Progenitor cell of endocrine pancreas (in vitro differentiated cells): Measurements from ENCODE around the gene APPL2. TPM values are rescaled to one million over a fixed set of nuclear protein-coding genes. Genes with fewer than 3 reads are reported as not detected.

ENCODE experiments used
- DNase-seq: peaks from one replicate; pipeline ENCODE4 v3.0.0; 2021; ENCODE audit warnings: low spot score; ENCODE audit not compliant: unreplicated experiment
- H3K27ac Mint-ChIP-seq: 2 replicates; pipeline ENCODE4 v1.8.0; 2021; ENCODE audit warnings: mild to moderate bottlenecking, moderate library complexity, mixed read lengths
- H3K27me3 Mint-ChIP-seq: 2 replicates; pipeline ENCODE4 v1.8.0; 2021; ENCODE audit warnings: mixed read lengths
- H3K36me3 Mint-ChIP-seq: 2 replicates; pipeline ENCODE4 v1.8.0; 2022; ENCODE audit warnings: mixed read lengths; ENCODE audit not compliant: insufficient read depth
- H3K4me1 Mint-ChIP-seq: 2 replicates; pipeline ENCODE4 v1.8.0; 2021; ENCODE audit warnings: low read depth, mixed read lengths
- H3K4me3 Mint-ChIP-seq: 2 replicates; pipeline ENCODE4 v1.8.0; 2021; ENCODE audit warnings: low read depth, mild to moderate bottlenecking, moderate library complexity, mixed read lengths
- H3K9me3 Mint-ChIP-seq: 2 replicates; pipeline ENCODE4 v1.8.0; 2021; ENCODE audit warnings: low read depth, mixed read lengths
- total RNA-seq: library from RNA; stranded (reverse); gene quantifications from 2 replicates; pipeline ENCODE4 v1.2.1, GENCODE V29; 2021
- TF ChIP-seq, protein P1 (sequence below): fragments of 200-600 bp; sonication (generic); IDR thresholded peaks from one replicate; pipeline ENCODE4 v1.5.0; 2021; ENCODE audit warnings: antibody characterized with exemption, mild to moderate bottlenecking; ENCODE audit not compliant: unreplicated experiment

Gene APPL2
- total RNA-seq, 1 donor from 2014 or later: 159 TPM

DNA sequence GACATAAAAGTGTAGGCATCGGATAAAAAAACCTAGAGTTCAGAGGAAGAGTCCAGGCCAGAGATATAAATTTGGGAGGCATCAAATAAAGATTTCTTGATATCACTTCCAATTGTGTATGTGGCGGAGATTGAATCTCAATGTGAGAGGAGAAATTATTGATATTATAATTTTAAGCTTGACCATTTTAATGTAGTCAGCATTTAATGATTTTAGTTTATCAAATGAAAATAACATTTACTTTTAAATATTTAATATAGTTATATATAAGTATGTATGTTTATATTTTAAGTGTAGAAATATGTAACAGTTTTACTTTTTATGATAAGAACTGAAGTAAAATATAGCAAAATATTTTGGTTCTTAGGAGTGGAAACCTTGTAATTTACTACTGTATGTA, 79.7 kb downstream of the APPL2 start:
- TF ChIP-seq, protein P1, sequence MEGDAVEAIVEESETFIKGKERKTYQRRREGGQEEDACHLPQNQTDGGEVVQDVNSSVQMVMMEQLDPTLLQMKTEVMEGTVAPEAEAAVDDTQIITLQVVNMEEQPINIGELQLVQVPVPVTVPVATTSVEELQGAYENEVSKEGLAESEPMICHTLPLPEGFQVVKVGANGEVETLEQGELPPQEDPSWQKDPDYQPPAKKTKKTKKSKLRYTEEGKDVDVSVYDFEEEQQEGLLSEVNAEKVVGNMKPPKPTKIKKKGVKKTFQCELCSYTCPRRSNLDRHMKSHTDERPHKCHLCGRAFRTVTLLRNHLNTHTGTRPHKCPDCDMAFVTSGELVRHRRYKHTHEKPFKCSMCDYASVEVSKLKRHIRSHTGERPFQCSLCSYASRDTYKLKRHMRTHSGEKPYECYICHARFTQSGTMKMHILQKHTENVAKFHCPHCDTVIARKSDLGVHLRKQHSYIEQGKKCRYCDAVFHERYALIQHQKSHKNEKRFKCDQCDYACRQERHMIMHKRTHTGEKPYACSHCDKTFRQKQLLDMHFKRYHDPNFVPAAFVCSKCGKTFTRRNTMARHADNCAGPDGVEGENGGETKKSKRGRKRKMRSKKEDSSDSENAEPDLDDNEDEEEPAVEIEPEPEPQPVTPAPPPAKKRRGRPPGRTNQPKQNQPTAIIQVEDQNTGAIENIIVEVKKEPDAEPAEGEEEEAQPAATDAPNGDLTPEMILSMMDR: no peak
- Mint-ChIP-seq H3K4me3 (no peak overlapping the region), H3K27me3 (no peaks in the 10 kb centered on the region), H3K27ac (no peak overlapping the region), H3K36me3 (peaks cover 17% of the 10 kb centered on the region), H3K4me1 (no peaks in the 10 kb centered on the region), H3K9me3 (no peaks in the 10 kb centered on the region)
- no peak for DNase-seq

DNA sequence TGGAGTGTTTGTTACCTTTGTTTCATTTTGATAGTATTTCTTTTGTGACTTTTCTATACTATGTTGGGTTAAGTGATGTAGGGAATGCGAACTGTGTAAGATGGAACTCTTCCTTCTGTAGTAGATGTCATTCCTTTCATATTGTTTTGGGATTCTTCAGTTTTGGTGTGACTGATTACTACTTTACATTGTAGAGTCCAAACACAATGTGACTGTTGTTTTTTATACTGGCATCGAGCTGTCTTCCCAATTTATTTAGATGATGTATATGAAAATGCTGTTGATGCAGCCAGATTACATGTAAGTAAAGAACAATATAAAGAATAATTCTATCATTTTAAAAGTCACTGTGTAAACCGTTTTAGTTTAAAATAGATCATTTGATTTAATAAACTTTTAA, 93.7 kb downstream of the APPL2 start:
- H3K27me3 Mint-ChIP-seq: no peaks in the 10 kb centered on the region
- H3K27ac Mint-ChIP-seq: no peak overlapping the region
- peaks cover 29% of the 10 kb centered on the region for H3K36me3 Mint-ChIP-seq
- H3K9me3 Mint-ChIP-seq: no peaks in the 10 kb centered on the region
- H3K4me3 Mint-ChIP-seq: no peak overlapping the region
- no peak for DNase-seq
- TF ChIP-seq, protein P1: no peak
- no peaks in the 10 kb centered on the region for H3K4me1 Mint-ChIP-seq

DNA sequence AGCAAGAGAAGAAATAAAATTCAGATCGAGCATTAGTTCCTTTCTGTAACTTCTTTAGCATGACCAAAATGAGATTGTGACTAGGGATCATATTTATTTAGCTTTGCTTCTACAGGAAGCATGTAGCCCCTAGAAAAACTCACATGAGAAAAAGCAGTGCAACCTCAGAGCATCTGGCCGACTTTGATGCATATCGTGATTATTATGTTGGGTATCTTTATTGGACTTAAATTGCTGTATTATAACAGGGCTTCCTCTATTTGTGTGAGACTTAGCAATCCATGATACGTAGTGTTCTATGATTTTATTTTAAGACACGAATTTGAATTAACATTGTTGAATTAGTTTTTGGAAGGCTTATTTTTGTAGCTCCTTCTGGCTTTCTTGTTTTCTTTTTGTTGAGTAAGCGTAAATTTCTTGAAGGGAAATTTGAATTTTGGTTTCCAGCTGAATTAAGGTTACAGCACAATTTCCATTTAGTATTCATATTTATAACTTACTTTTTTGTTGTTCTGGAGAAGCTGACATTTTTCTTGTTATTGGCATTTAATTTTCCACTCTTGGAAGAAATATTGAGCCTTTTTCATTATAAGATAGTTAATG, 94.6 kb downstream of the APPL2 start:
- TF ChIP-seq, protein P1: no peak
- no peak overlapping the region for H3K4me3 Mint-ChIP-seq
- H3K9me3 Mint-ChIP-seq: no peaks in the 10 kb centered on the region
- peak overlapping the region; percentile 8 for H3K27ac Mint-ChIP-seq
- DNase-seq: no peak
- H3K27me3 Mint-ChIP-seq: no peaks in the 10 kb centered on the region
- H3K4me1 Mint-ChIP-seq: no peaks in the 10 kb centered on the region
- peaks cover 23% of the 10 kb centered on the region for H3K36me3 Mint-ChIP-seq

DNA sequence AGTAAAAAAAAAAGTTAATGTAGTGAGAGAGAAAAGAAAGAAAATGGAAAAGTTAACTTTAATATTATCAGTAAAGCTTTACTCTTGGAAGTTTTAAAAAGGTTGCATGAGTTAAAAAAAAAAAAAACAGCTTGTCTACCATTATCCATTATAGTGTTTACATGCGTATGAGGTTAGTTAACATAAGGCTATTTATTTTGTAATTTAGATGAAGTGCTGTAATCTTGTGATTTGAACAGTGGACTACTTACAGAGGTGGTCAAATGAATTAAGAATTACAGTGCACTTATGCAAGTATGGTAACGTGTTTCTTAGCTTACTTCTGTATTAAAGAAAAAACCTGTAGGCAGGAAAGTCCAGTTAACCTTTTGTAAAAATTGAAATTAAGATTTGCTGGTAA, 97.7 kb downstream of the APPL2 start:
- H3K4me1 Mint-ChIP-seq: peaks cover 2% of the 10 kb centered on the region
- H3K4me3 Mint-ChIP-seq: no peak overlapping the region
- H3K27ac Mint-ChIP-seq: no peak overlapping the region
- no peaks in the 10 kb centered on the region for H3K9me3 Mint-ChIP-seq
- peaks cover 37% of the 10 kb centered on the region for H3K36me3 Mint-ChIP-seq
- TF ChIP-seq, protein P1: no peak
- no peaks in the 10 kb centered on the region for H3K27me3 Mint-ChIP-seq
- no peak for DNase-seq

Other genes starting within 250 kb of the APPL2 start
- gene NOPCHAP1, start 249.9 kb downstream of the APPL2 start, total RNA-seq: 22.3 and 24.3 TPM in 2 replicates
- gene ALDH1L2, start 151.7 kb downstream of the APPL2 start, total RNA-seq: 0.69 and 1.5 TPM in 2 replicates
- gene WASHC4, start 128.4 kb downstream of the APPL2 start, total RNA-seq: 50.1 and 52.7 TPM in 2 replicates
- 228 and 231 TPM in 2 replicates for gene C12orf75, start 94.5 kb upstream of the APPL2 start, total RNA-seq